Measurements from ENCODE around the gene TWIST1.

Gene TWIST1

GRCh38 chr7:19118636-19119371 is 1.4 kb upstream of the TWIST1 start:
- TF ChIP-seq CTCF (IDR thresholded peaks at IDR 0.05; ENCODE audit: borderline replicate concordance, extremely low read depth, low read length, poor library complexity, severe bottlenecking) (no peak), EZH2 (IDR thresholded peaks at IDR 0.05; ENCODE audit: borderline replicate concordance, low read depth, low read length, severe bottlenecking) (no peak)
- H3K4me3 ChIP-seq (ENCODE audit: low read depth in 1 of 2, low read length in 2 of 2) = no peak overlapping the region
- no peaks in the 10 kb centered on the region for H3K79me2 ChIP-seq (ENCODE audit: insufficient read depth, low read length)
- peaks cover 6% of the 10 kb centered on the region for H3K9me3 ChIP-seq (ENCODE audit: insufficient read depth, low read length, severe bottlenecking)
- H3K4me1 ChIP-seq (ENCODE audit: insufficient read depth, low read length) = no peaks in the 10 kb centered on the region
- no peak overlapping the region for H2AFZ ChIP-seq (ENCODE audit: low read depth, low read length)
- H3K9ac ChIP-seq (ENCODE audit: low read depth, low read length) = no peak overlapping the region
- H3K36me3 ChIP-seq (ENCODE audit: insufficient read depth, low read length) = no peaks in the 10 kb centered on the region
- ATAC-seq (ENCODE audit: insufficient read depth, low read depth) (no peak), DNase-seq (no peak)
- no peaks in the 10 kb centered on the region for H4K20me1 ChIP-seq (ENCODE audit: insufficient read depth, low read length)
- H3K27me3 ChIP-seq (ENCODE audit: insufficient read depth, low read length, poor library complexity) = no peaks in the 10 kb centered on the region
- no peak overlapping the region for H3K4me2 ChIP-seq (ENCODE audit: insufficient read depth, low read length)
- no peak overlapping the region for H3K27ac ChIP-seq (ENCODE audit: low read length)

GRCh38 chr7:19117870-19118608 is 603 bp upstream of the TWIST1 start:
- no peaks in the 10 kb centered on the region for H3K27me3 ChIP-seq (ENCODE audit: insufficient read depth, low read length, poor library complexity)
- no peaks in the 10 kb centered on the region for H3K4me1 ChIP-seq (ENCODE audit: insufficient read depth, low read length)
- no peak overlapping the region for H2AFZ ChIP-seq (ENCODE audit: low read depth, low read length)
- no peak overlapping the region for H3K27ac ChIP-seq (ENCODE audit: low read length)
- H3K4me2 ChIP-seq (ENCODE audit: insufficient read depth, low read length) = no peak overlapping the region
- peaks cover 6% of the 10 kb centered on the region for H3K9me3 ChIP-seq (ENCODE audit: insufficient read depth, low read length, severe bottlenecking)
- no peaks in the 10 kb centered on the region for H3K79me2 ChIP-seq (ENCODE audit: insufficient read depth, low read length)
- ATAC-seq (ENCODE audit: insufficient read depth, low read depth) = no peak
- no peak overlapping the region for H3K9ac ChIP-seq (ENCODE audit: low read depth, low read length)
- DNase-seq = no peak
- TF ChIP-seq EZH2 (IDR thresholded peaks at IDR 0.05; ENCODE audit: borderline replicate concordance, low read depth, low read length, severe bottlenecking) (no peak), CTCF (IDR thresholded peaks at IDR 0.05; ENCODE audit: borderline replicate concordance, extremely low read depth, low read length, poor library complexity, severe bottlenecking) (no peak)
- H3K36me3 ChIP-seq (ENCODE audit: insufficient read depth, low read length) = no peaks in the 10 kb centered on the region
- no peaks in the 10 kb centered on the region for H4K20me1 ChIP-seq (ENCODE audit: insufficient read depth, low read length)
- H3K4me3 ChIP-seq (ENCODE audit: low read depth in 1 of 2, low read length in 2 of 2) = no peak overlapping the region

GRCh38 chr7:19116121-19117090 is 1.0 kb downstream of the TWIST1 start:
- Histone ChIP-seq H3K4me3 (ENCODE audit: low read depth in 1 of 2, low read length in 2 of 2) (no peak overlapping the region), H3K27ac (ENCODE audit: low read length) (no peak overlapping the region), H3K9me3 (ENCODE audit: insufficient read depth, low read length, severe bottlenecking) (peaks cover 6% of the 10 kb centered on the region), H2AFZ (ENCODE audit: low read depth, low read length) (no peak overlapping the region), H3K79me2 (ENCODE audit: insufficient read depth, low read length) (no peaks in the 10 kb centered on the region), H3K4me2 (ENCODE audit: insufficient read depth, low read length) (no peak overlapping the region), H3K9ac (ENCODE audit: low read depth, low read length) (no peak overlapping the region), H3K27me3 (ENCODE audit: insufficient read depth, low read length, poor library complexity) (no peaks in the 10 kb centered on the region), H3K4me1 (ENCODE audit: insufficient read depth, low read length) (no peaks in the 10 kb centered on the region), H3K36me3 (ENCODE audit: insufficient read depth, low read length) (no peaks in the 10 kb centered on the region), H4K20me1 (ENCODE audit: insufficient read depth, low read length) (no peaks in the 10 kb centered on the region)
- ATAC-seq (ENCODE audit: insufficient read depth, low read depth) = no peak
- TF ChIP-seq CTCF (IDR thresholded peaks at IDR 0.05; ENCODE audit: borderline replicate concordance, extremely low read depth, low read length, poor library complexity, severe bottlenecking) (no peak), EZH2 (IDR thresholded peaks at IDR 0.05; ENCODE audit: borderline replicate concordance, low read depth, low read length, severe bottlenecking) (no peak)
- DNase-seq = no peak
